Kidney epithelial cell (primary cell): ENCODE data around the gene ERI3. TPM values are rescaled to one million over a fixed set of nuclear protein-coding genes. Genes with fewer than 3 reads are reported as not detected.

Source experiments
- DNase-seq: peaks from one replicate; pipeline ENCODE4 v3.0.0-alpha.2; 2010; ENCODE audit warnings: low read depth
- H3K27me3 ChIP-seq: 2 replicates; pipeline ENCODE4 v1.6.0; 2011; ENCODE audit warnings: low read length; ENCODE audit not compliant: control insufficient read depth, insufficient read depth
- H3K36me3 ChIP-seq: 2 replicates; pipeline ENCODE4 v1.5.1; 2011; ENCODE audit warnings: low read length; ENCODE audit not compliant: control insufficient read depth, insufficient read depth
- H3K4me3 ChIP-seq: 2 replicates; pipeline ENCODE4 v1.5.1; 2011; ENCODE audit warnings: low read depth, mild to moderate bottlenecking, control low read depth, low read length
- total RNA-seq: library from RNA; depleted of rRNA; stranded (reverse); fragments of >200 nt; gene quantifications from 2 replicates; pipeline ENCODE4 v1.2.3, GENCODE V29; 2015
- TF ChIP-seq, protein P1 (sequence below): IDR thresholded peaks from 2 replicates; pipeline ENCODE4 v1.5.1; 2011; ENCODE audit warnings: mild to moderate bottlenecking, moderate library complexity, low read length, control low read depth, inconsistent platforms; ENCODE audit not compliant: insufficient read depth, poor library complexity, severe bottlenecking

The ERI3 gene
- total RNA-seq, 1 donor from 2014 or later = 64.8 TPM

DNA sequence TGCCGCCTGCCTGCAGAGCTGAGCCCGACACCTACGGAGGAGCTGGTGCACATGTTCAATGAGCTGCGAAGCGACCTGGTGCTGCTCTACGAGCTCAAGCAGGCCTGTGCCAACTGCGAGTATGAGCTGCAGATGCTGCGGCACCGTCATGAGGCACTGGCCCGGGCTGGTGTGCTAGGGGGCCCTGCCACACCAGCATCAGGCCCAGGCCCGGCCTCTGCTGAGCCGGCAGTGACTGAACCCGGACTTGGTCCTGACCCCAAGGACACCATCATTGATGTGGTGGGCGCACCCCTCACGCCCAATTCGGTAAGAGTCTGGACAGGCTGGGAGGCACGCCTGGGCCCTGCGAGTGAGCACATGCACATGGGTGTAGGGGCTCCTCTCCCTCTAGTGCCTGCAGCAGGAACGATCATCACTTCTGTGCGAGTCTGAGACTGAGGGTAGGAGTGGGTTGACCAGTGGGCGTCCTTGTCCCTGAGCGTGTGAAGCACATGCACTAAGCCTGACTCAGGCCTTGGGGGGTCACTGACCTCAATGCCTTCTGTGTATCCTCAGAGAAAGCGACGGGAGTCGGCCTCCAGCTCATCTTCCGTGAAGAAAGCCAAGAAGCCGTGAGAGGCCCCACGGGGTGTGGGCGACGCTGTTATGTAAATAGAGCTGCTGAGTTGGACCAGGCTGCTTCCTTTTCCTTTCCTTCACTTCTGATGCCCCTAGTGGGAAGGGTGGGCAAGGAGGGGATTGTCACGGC lies 134.9 kb downstream of the ERI3 start:
- Histone ChIP-seq H3K27me3 (no peaks in the 10 kb centered on the region), H3K36me3 (peaks cover 2% of the 10 kb centered on the region)
- TF ChIP-seq, protein P1, sequence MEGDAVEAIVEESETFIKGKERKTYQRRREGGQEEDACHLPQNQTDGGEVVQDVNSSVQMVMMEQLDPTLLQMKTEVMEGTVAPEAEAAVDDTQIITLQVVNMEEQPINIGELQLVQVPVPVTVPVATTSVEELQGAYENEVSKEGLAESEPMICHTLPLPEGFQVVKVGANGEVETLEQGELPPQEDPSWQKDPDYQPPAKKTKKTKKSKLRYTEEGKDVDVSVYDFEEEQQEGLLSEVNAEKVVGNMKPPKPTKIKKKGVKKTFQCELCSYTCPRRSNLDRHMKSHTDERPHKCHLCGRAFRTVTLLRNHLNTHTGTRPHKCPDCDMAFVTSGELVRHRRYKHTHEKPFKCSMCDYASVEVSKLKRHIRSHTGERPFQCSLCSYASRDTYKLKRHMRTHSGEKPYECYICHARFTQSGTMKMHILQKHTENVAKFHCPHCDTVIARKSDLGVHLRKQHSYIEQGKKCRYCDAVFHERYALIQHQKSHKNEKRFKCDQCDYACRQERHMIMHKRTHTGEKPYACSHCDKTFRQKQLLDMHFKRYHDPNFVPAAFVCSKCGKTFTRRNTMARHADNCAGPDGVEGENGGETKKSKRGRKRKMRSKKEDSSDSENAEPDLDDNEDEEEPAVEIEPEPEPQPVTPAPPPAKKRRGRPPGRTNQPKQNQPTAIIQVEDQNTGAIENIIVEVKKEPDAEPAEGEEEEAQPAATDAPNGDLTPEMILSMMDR = no peak

GRCh38 chr1:44219301-44219626 lies 135.8 kb downstream of the ERI3 start:
- DNase-seq = no peak
- no peaks in the 10 kb centered on the region for H3K27me3 ChIP-seq
- TF ChIP-seq, protein P1 = no peak
- H3K4me3 ChIP-seq = no peak overlapping the region
- peaks cover 2% of the 10 kb centered on the region for H3K36me3 ChIP-seq

More for the DNA sequence above, 134.9 kb downstream of the ERI3 start:
- DNase-seq = no peak
- no peak overlapping the region for H3K4me3 ChIP-seq

GRCh38 chr1:44218503-44219300 lies 136.4 kb downstream of the ERI3 start:
- TF ChIP-seq, protein P1 = no peak
- no peaks in the 10 kb centered on the region for H3K27me3 ChIP-seq
- no peak overlapping the region for H3K4me3 ChIP-seq
- DNase-seq = no peak
- H3K36me3 ChIP-seq = peaks cover 2% of the 10 kb centered on the region

- Histone ChIP-seq H3K27me3 (no peaks in the 10 kb centered on the region), H3K4me3 (no peak overlapping the region), H3K36me3 (peaks cover 2% of the 10 kb centered on the region)
- no peak for DNase-seq
- TF ChIP-seq, protein P1 = peak; percentile 96
These were observed 137.1 kb downstream of the ERI3 start for GRCh38 chr1:44217809-44218410.

DNA sequence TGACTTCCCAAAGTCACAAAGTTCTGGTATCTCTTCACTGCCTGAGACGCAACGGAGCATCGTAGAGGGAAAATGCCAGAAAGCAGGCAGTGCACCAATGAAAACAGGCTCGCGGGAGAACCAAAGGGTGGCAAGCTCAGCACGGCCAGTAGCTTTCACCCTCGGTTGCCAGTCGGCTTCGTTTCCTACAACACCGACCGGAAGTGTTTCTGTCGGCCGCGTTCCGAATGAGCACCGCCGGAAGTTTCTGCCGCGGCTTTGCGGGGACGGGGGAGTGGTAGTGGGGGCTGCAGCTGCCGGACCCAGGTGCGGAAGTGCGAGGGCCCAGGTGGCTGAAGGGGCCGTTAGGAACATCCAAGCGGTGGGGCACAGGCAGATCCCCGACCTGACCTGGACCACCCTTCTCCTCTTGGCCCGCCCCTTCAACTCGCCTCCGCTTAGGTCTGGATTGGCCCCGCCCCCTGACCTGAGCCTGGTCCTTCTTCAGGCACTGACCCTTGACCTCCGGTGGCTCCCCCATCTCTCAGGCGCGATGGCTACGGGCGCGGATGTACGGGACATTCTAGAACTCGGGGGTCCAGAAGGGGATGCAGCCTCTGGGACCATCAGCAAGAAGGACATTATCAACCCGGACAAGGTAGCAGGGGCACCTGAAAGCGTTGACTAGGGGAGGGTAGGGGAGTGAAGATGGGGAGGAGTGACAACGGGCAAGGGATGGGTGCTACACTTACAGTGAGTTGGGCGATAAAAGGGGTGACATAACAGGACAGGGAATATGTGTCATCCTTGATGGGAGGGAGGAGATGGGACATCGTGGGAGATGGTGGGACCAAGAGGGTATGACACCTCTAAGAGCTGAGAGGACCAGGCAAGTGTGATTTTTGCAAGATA lies 141.6 kb downstream of the ERI3 start, which contains the start of gene DMAP1:
Gene DMAP1 (plus strand): TSS at position 250 of the 891 bp plus-strand sequence. CDS start 283 bp downstream, at position 533.
- H3K4me3 ChIP-seq = peak within 1 kb of the TSS; percentile 63
- TF ChIP-seq, protein P1 = no peak
- no peak for DNase-seq
- H3K27me3 ChIP-seq = peaks cover 2% of the 10 kb centered on the region
- no peaks in the 10 kb centered on the region for H3K36me3 ChIP-seq
